GM12878 (cell line): ENCODE data around the gene OCRL. TPM values are rescaled to one million over a fixed set of nuclear protein-coding genes. Genes with fewer than 3 reads are reported as not detected.

Experiments used
- ATAC-seq: fragments of 200-7000 bp; cut with Tn5 transposase; 3 replicates; pipeline ENCODE4 v1.9.1; 2020; ENCODE audit warnings: mild to moderate bottlenecking, moderate library complexity
- BruUV-seq: library from RNA; stranded (reverse); fragments of 400-500 nt; replicated peaks from 2 replicates; lab custom pipeline; 2021; lab: Mats Ljungman, UMichigan
- CTCF ChIA-PET: fragments of 300-600 bp; sonication (Branson Sonifier 250); formaldehyde crosslinking; extraction: SDS; loops from one replicate; lab custom pipeline; 2021; ENCODE audit warnings: inconsistent platforms; lab: Yijun Ruan, JAX
- POLR2A ChIA-PET: fragments of 350-600 bp; formaldehyde crosslinking; extraction: SDS; loops from one replicate; lab custom pipeline; 2021; ENCODE audit warnings: inconsistent platforms; lab: Charles Lee
- RAD21 ChIA-PET: fragments of 300-600 bp; sonication (Branson Sonifier 250); formaldehyde crosslinking; loops from one replicate; lab custom pipeline; 2023; ENCODE audit warnings: antibody characterized with exemption; ENCODE audit not compliant: unreplicated experiment; lab: Charles Lee
- SMC1A ChIA-PET: fragments of 300-600 bp; sonication (Branson Sonifier 250); formaldehyde crosslinking; loops from one replicate; lab custom pipeline; 2023; ENCODE audit not compliant: unreplicated experiment, uncharacterized antibody; lab: Charles Lee
- DNase-seq: peaks from one replicate; pipeline ENCODE4 v3.0.0-alpha.2; 2011; ENCODE audit warnings: low read depth, low spot score
- FAIRE-seq: peaks from 3 replicates; lab custom pipeline; 2011; peaks lifted over from hg19 to GRCh38; lab: Jason Lieb, UNC
- H2AFZ ChIP-seq: 2 replicates; pipeline ENCODE4 v1.6.0; 2011; ENCODE audit warnings: low read depth, low read length, control low read depth; ENCODE audit not compliant: control insufficient read depth
- H3K27ac ChIP-seq: 2 replicates; pipeline ENCODE4 v1.5.1; 2011; ENCODE audit warnings: control low read depth; ENCODE audit not compliant: control insufficient read depth, insufficient read depth
- H3K27me3 ChIP-seq, 2 experiments: replicated peaks in 1 of 2; 2 replicates each; pipeline versions ENCODE4 v1.6.0 to v1.6.1; 2011; ENCODE audit warnings: low read length in 1 of 2; ENCODE audit not compliant: control insufficient read depth in 2 of 2, insufficient read depth in 2 of 2
- H3K36me3 ChIP-seq, 2 experiments: 2 replicates each; pipeline ENCODE4 v1.5.1; 2011; ENCODE audit warnings: low read length in 1 of 2; ENCODE audit not compliant: control insufficient read depth in 2 of 2, insufficient read depth in 2 of 2
- H3K4me1 ChIP-seq: 2 replicates; pipeline ENCODE4 v1.6.1; 2011; ENCODE audit warnings: mild to moderate bottlenecking, low read length, moderate library complexity, mixed read lengths; ENCODE audit not compliant: control insufficient read depth, insufficient read depth
- H3K4me2 ChIP-seq: 2 replicates; pipeline ENCODE4 v1.6.0; 2011; ENCODE audit warnings: control low read depth; ENCODE audit not compliant: control insufficient read depth, insufficient read depth
- H3K4me3 ChIP-seq: fragments of 200-600 bp; sonication (generic); 2 replicates; pipeline ENCODE4 v1.5.1; 2016
- H3K79me2 ChIP-seq: 2 replicates; pipeline ENCODE4 v1.6.0; 2011; ENCODE audit warnings: low read length; ENCODE audit not compliant: control insufficient read depth, insufficient read depth
- H3K9ac ChIP-seq: 2 replicates; pipeline ENCODE4 v1.8.0; 2011; ENCODE audit warnings: low read length, control low read depth, mixed read lengths; ENCODE audit not compliant: control insufficient read depth, insufficient read depth
- H3K9me3 ChIP-seq: replicated peaks from 3 replicates; pipeline ENCODE4 v1.5.1; 2011; ENCODE audit warnings: mild to moderate bottlenecking, low read length; ENCODE audit not compliant: control insufficient read depth, insufficient read depth
- H4K20me1 ChIP-seq: 2 replicates; pipeline ENCODE4 v1.6.0; 2011; ENCODE audit not compliant: control insufficient read depth, insufficient read depth
- ASH2L ChIP-seq: fragments of 300-600, 200-600 bp; sonication (generic); IDR thresholded peaks from 2 replicates; pipeline ENCODE4 v1.6.1; 2017; ENCODE audit warnings: low read depth, mild to moderate bottlenecking, borderline replicate concordance
- BHLHE40 ChIP-seq, 2 experiments: fragments of 450-650 bp in 1 of 2; IDR thresholded peaks; 2 replicates each; pipeline ENCODE4 v1.6.1; 2011 to 2017; ENCODE audit warnings: low read depth in 2 of 2, borderline replicate concordance in 1 of 2, improper control_type of control experiment in 1 of 2, low read length in 1 of 2, mild to moderate bottlenecking in 1 of 2
- ETV6 ChIP-seq, 2 experiments: fragments of 450-650 bp in 1 of 2; IDR thresholded peaks in 1 of 2; conservative IDR thresholded peaks in 1 of 2; 2 replicates each; pipeline ENCODE4 v1.6.1; 2014; ENCODE audit warnings: antibody characterized with exemption in 1 of 2, borderline replicate concordance in 1 of 2, low read depth in 1 of 2, mild to moderate bottlenecking in 1 of 2, moderate library complexity in 1 of 2
- IKZF2 ChIP-seq, 2 experiments: fragments of 450-650 bp; IDR thresholded peaks; 2 replicates each; pipeline ENCODE4 v1.6.1; 2017; ENCODE audit warnings: mild to moderate bottlenecking in 2 of 2, moderate library complexity in 2 of 2
- KLF5 ChIP-seq: fragments of 450-650 bp; IDR thresholded peaks from 2 replicates; pipeline ENCODE4 v1.6.1; 2014; ENCODE audit warnings: mild to moderate bottlenecking; ENCODE audit not compliant: partially characterized antibody
- POLR2AphosphoS5 ChIP-seq: IDR thresholded peaks from 2 replicates; pipeline ENCODE4 v1.6.1; 2011; ENCODE audit warnings: mild to moderate bottlenecking, low read length, inconsistent platforms
- SUZ12 ChIP-seq: fragments of 200-600 bp; sonication (generic); IDR thresholded peaks from one replicate; pipeline ENCODE4 v1.6.1; 2018; ENCODE audit warnings: antibody characterized with exemption, mild to moderate bottlenecking; ENCODE audit not compliant: unreplicated experiment
- ZBTB11 ChIP-seq: fragments of 450-650 bp; formaldehyde crosslinking; IDR thresholded peaks from 2 replicates; pipeline ENCODE4 v1.5.0; 2022; ENCODE audit warnings: mild to moderate bottlenecking, missing genetic modification characterization
- WGBS: methylation state at CpG from one replicate; pipeline ENCODE4 v1.1.6; 2016; ENCODE audit warnings: low lambda C conversion rate; ENCODE audit not compliant: insufficient replicate concordance, insufficient coverage; ENCODE audit errors: missing lambda C conversion rate; 5-methylcytosine and 5-hydroxymethylcytosine counted together
- in situ Hi-C: fragments of 300-500 bp; cut with MboI; formaldehyde crosslinking; loops from 9 replicates; pipeline ENCODE4 v1.14.3; 2018; ENCODE audit warnings: mixed read lengths
- intact Hi-C: fragments of 100-400 bp; cut with micrococcal nuclease; formaldehyde crosslinking; loops from one replicate; pipeline ENCODE4 v1.14.2; 2022; ENCODE audit not compliant: unreplicated experiment
- polyA plus RNA-seq, 11 experiments: library from polyadenylated mRNA; depleted of rRNA in 4 of 11; unstranded in 6 of 11; stranded (reverse) in 5 of 11; fragments of >200 nt; fragmentation: Nextera tagmentation in 4 of 11; fragmentation: Illumina TruSeq in 1 of 11; extraction: Ambion mirVana in 4 of 11; extraction: Trizol in 1 of 11; gene quantifications; 1 replicate in 1 of 11; 2 replicates in 10 of 11; pipeline versions ENCODE4 v1.2.1 to v1.2.3, GENCODE V29; 2011 to 2016; ENCODE audit warnings: inconsistent platforms in 2 of 11, missing spikeins in 2 of 11, low read depth in 1 of 11
- total RNA-seq, 4 experiments: library from RNA; depleted of rRNA in 3 of 4; stranded (reverse); fragments of >200 nt in 3 of 4; fragmentation: Illumina TruSeq in 1 of 4; extraction: Trizol in 1 of 4; gene quantifications; 2 replicates each; pipeline versions ENCODE4 v1.2.1 to v1.2.3, GENCODE V29; 2013 to 2021

OCRL gene
- total and polyA plus RNA-seq, 10 of the 15 experiments (the other 5 are each of a cell fraction or from before 2014, with no cell fraction given): 0.53 to 4.4 (median 2.3) TPM

- in situ Hi-C loops: no loop called here
- intact Hi-C loops: no loop called here
- FAIRE-seq (no peak), ATAC-seq (peak; percentile 15; the same call in 2 of the 3 replicates), DNase-seq (no peak)
- TF ChIP-seq ETV6 (conservative IDR thresholded peaks at IDR 0.05 in 1 of 2, IDR thresholded peaks at IDR 0.05 in 1 of 2; ENCODE audit: borderline replicate concordance in 1 of 2, low read depth in 1 of 2) (no peak), KLF5 (no peak), ASH2L (no peak), IKZF2 (IDR thresholded peaks at IDR 0.05) (no peak), SUZ12 (no peak), ZBTB11 (CRISPR knock-in tag) (no peak), BHLHE40 (IDR thresholded peaks at IDR 0.05; ENCODE audit: borderline replicate concordance in 1 of 2, low read depth in 2 of 2, low read length in 1 of 2) (no peak), POLR2AphosphoS5 (no peak)
- no peak within 1 kb of the TSS for H3K27ac ChIP-seq
- ChIA-PET SMC1A (no interaction called here), POLR2A (no interaction called here), RAD21 (no interaction called here), CTCF (no interaction called here)
- no peaks in the 10 kb centered on the region; a peak in 1 of 4 replicates for H3K27me3 ChIP-seq
- H3K9me3 ChIP-seq: no peaks in the 10 kb centered on the region
- no peaks in the 10 kb centered on the region for H3K79me2 ChIP-seq
- H3K4me1 ChIP-seq: no peaks in the 10 kb centered on the region
- BruUV-seq: no TSS peak
- no peak within 1 kb of the TSS for H3K9ac ChIP-seq
- no peak within 1 kb of the TSS for H2AFZ ChIP-seq
- 53% methylated on average over 38 of the region's 54 CpGs for WGBS
- peak within 1 kb of the TSS; percentile 22; the same call in 1 of the 2 replicates for H3K4me2 ChIP-seq
- no peaks in the 10 kb centered on the region for H3K36me3 ChIP-seq
- no peak within 1 kb of the TSS; the same call in 1 of the 2 replicates for H3K4me3 ChIP-seq
- H4K20me1 ChIP-seq: no peaks in the 10 kb centered on the region
These were observed 16.8 kb upstream of the OCRL start, which contains the start of gene SMARCA1 for GRCh38 chrX:129523079-129523911. Gene SMARCA1, minus strand, starts transcription at chrX:129523490. Its CDS starts 120 bp downstream, at chrX:129523370.
